Activated CD8-positive, alpha-beta memory T cell treated with anti-CD3 and anti-CD28 coated beads for 36 hours (primary cell): ENCODE data around the gene CLTCL1. TPM values are rescaled to one million over a fixed set of nuclear protein-coding genes. Genes with fewer than 3 reads are reported as not detected.
"Not testable (repeated sequence)": the region's sequence is repeated elsewhere in the genome, so short reads cannot be mapped to it uniquely, and the experiment has no call there.

Source experiments
- CTCF ChIA-PET: fragments of 350-600 bp; sonication (Branson Sonifier 250); formaldehyde crosslinking; loops from one replicate; lab custom pipeline; 2021; ENCODE audit warnings: antibody characterized with exemption; lab: Charles Lee
- POLR2A ChIA-PET: fragments of 350-600 bp; sonication (Branson Sonifier 250); formaldehyde crosslinking; loops from one replicate; lab custom pipeline; 2021; ENCODE audit warnings: antibody characterized with exemption; lab: Charles Lee
- total RNA-seq, 2 experiments: library from RNA; stranded (reverse); gene quantifications; one replicate each; pipeline ENCODE4 v1.2.3, GENCODE V29; 2021

The CLTCL1 gene
- total RNA-seq, 2 experiments from 2014 or later: 0.42 to 0.61 TPM

- POLR2A ChIA-PET: interaction anchor here (0.7 kb wide), 1 partner anchor 50 kb away, joined by 4 read pairs; the partner anchor contains the start of gene DGCR2
- CTCF ChIA-PET: no interaction called here
Observed at GRCh38 chr22:19172213-19173046, 119.1 kb downstream of the CLTCL1 start.

- CTCF ChIA-PET: no interaction called here
- POLR2A ChIA-PET: no interaction called here
Observed at GRCh38 chr22:19169947-19170318, 121.6 kb downstream of the CLTCL1 start.

- ChIA-PET CTCF (interaction anchor here (0.6 to 1.2 kb wide), 2 partner anchors 25 to 221 kb away, joined by 3 to 4 read pairs; partner anchors contain the start of gene ESS2), POLR2A (no interaction called here)
Observed at GRCh38 chr22:19169002-19169946, 122.2 kb downstream of the CLTCL1 start.

GRCh38 chr22:19168088-19168890 lies 123.2 kb downstream of the CLTCL1 start:
- CTCF ChIA-PET: interaction anchor here (0.6 to 1.2 kb wide), 2 partner anchors 24 to 93 kb away, joined by 4 read pairs; partner anchors contain the start of gene ESS2
- POLR2A ChIA-PET: no interaction called here

GRCh38 chr22:19167106-19167869 lies 124.2 kb downstream of the CLTCL1 start:
- POLR2A ChIA-PET: no interaction called here

GRCh38 chr22:19166421-19166820 lies 125.1 kb downstream of the CLTCL1 start:
- ChIA-PET POLR2A (no interaction called here), CTCF (no interaction called here)

More at GRCh38 chr22:19167106-19167869, 124.2 kb downstream of the CLTCL1 start:
- CTCF ChIA-PET: interaction anchor here (0.6 kb wide), 1 partner anchor 94 kb away, joined by 4 read pairs; no protein-coding TSS in a partner anchor

GRCh38 chr22:19164425-19164824 lies 127.1 kb downstream of the CLTCL1 start:
- POLR2A ChIA-PET: no interaction called here

GRCh38 chr22:19158649-19159048 lies 132.9 kb downstream of the CLTCL1 start:
- POLR2A ChIA-PET: not testable (repeated sequence)
- CTCF ChIA-PET: interaction anchor here (1.3 kb wide), 1 partner anchor 11 kb away, joined by 3 read pairs; no protein-coding TSS in a partner anchor

More at GRCh38 chr22:19164425-19164824, 127.1 kb downstream of the CLTCL1 start:
- CTCF ChIA-PET: no interaction called here

- POLR2A ChIA-PET: interaction anchor here (0.6 kb wide), 1 partner anchor 10 kb away, joined by 4 read pairs; no protein-coding TSS in a partner anchor
Observed at GRCh38 chr22:19156109-19156508, 135.4 kb downstream of the CLTCL1 start.

GRCh38 chr22:19152942-19153883 lies 138.3 kb downstream of the CLTCL1 start:
- CTCF ChIA-PET: interaction anchor here (0.7 kb wide), 1 partner anchor 10 kb away, joined by 5 read pairs; no protein-coding TSS in a partner anchor
- POLR2A ChIA-PET: interaction anchor here (0.6 to 0.8 kb wide), 2 partner anchors 9 to 566 kb away, joined by 4 to 5 read pairs; no protein-coding TSS in a partner anchor

More at GRCh38 chr22:19156109-19156508, 135.4 kb downstream of the CLTCL1 start:
- CTCF ChIA-PET: interaction anchor here (1.5 kb wide), 1 partner anchor 11 kb away, joined by 4 read pairs; the partner anchor contains the start of gene ESS2

- CTCF ChIA-PET: interaction anchor here (0.7 kb wide), 2 partner anchors 116 to 421 kb away, joined by 4 to 6 read pairs; no protein-coding TSS in a partner anchor
- POLR2A ChIA-PET: no interaction called here
Observed at GRCh38 chr22:19151329-19152191, 140.0 kb downstream of the CLTCL1 start.

- POLR2A ChIA-PET: no interaction called here
Observed at GRCh38 chr22:19150482-19151328, 140.8 kb downstream of the CLTCL1 start.

GRCh38 chr22:19149991-19150390 lies 141.5 kb downstream of the CLTCL1 start, which contains the start of gene GSC2:
GSC2 (minus strand) TSS chr22:19150292; CDS start chr22:19150283, 9 bp downstream.
- CTCF ChIA-PET: no interaction called here
- POLR2A ChIA-PET: no interaction called here

More at GRCh38 chr22:19150482-19151328, 140.8 kb downstream of the CLTCL1 start:
- CTCF ChIA-PET: no interaction called here

GRCh38 chr22:19149047-19149883 lies 142.3 kb downstream of the CLTCL1 start:
- ChIA-PET CTCF (no interaction called here), POLR2A (no interaction called here)
